ENCODE measurements around the gene ABCB1.
A peak's percentile ranks its signal among the peaks of the same experiment; 100 is the strongest.
"Not testable (repeated sequence)": the region's sequence is repeated elsewhere in the genome, so short reads cannot be mapped to it uniquely, and the experiment has no call there.

ABCB1 gene

GRCh38 chr7:87574630-87575029, 26.1 kb downstream of the ABCB1 start:
- DNase-seq = no peak

- not testable (repeated sequence) for DNase-seq
These were observed 28.2 kb downstream of the ABCB1 start for GRCh38 chr7:87572513-87572912.

DNA sequence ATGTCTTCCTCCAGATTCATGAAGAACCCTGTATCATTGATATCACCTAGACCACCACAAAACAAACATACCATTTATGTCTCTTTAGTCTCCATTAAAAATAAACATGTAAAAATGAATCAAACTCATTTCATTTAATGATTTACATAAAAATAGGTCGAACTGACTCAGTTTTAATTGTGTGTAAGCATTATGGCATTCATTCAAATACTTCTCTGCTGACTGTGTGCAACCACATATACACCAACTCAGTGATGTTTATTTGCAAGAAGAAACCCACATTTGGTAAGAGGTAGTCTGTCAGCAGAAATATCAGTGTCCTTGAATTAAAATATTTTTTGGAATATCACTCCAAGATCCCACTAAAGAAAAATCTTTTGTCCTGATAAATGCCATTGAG, 30.5 kb downstream of the ABCB1 start:
- no peak for DNase-seq

- DNase-seq = no peak
These were observed 33.6 kb downstream of the ABCB1 start for GRCh38 chr7:87567052-87567451.

- DNase-seq = no peak
These were observed 34.3 kb downstream of the ABCB1 start for GRCh38 chr7:87566311-87566900.

- no peak for DNase-seq
These were observed 34.8 kb downstream of the ABCB1 start for GRCh38 chr7:87565877-87566276.

DNA sequence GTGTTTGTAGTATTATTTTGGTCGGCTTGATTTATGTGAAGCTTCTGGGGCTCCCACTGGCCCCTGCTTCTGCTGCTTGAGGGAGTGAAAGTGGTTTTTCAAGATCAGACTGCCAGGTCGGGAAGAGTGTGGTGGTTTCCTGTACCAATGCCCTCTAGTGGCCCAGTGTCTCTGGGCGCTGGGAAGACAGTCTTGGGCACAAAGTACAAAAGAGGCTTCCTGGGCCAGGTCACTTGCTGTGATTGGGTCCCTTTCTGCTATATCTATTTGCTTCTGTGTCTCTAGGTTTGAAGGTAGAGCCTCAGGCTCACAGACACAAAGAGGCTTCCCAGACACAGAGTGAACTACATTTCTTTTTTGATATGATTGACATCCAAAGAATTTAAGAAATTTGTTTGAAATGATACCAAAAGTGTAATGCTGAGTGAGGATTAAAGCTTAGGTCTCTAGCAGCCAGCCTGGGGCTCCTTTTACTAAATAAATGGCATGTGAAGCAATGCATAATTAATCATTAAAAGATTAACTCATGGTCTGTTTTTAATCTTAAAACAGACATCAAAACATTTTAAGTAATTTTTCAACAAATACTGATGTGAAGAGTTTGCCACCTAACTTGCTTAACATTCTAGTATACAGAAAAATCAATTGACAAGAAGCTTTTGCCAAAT, 36.3 kb downstream of the ABCB1 start:
- peak; percentile 10 for DNase-seq

DNA sequence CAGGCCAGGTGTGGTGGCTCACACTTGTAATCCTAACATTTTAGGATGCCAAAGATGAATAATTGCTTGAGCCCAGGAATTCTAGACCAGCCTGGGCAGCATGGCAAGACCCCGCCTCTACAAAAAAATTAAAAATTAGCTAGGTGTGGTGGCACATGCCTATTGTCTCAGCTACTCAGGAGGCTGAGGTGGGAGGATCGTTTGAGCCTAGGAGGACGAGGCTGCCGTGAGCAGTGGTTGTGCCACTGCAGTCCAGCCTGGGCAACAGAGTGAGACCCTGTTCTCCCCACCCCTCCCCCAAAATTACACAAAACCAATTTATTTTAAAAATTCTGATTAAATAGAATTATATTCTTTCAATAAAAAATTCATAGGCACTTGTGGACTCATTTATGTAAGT, 39.0 kb downstream of the ABCB1 start:
- no peak for DNase-seq

DNA sequence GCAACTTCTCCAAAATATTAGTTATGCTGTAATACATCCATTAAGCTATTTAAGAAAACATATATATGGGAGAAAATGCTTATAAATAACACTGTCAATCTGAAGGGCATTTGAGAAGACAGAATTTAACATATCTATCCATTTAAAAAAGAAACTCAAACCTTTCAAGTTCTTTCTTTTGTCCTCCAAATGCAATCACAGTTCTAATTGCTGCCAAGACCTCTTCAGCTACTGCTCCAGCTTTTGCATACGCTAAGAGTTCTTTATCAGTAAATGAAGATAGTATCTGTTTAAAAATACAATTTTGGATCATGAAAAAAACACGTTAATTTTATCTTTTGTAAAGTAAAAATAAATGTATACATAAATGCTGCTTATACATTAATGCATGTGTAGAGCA, 39.6 kb downstream of the ABCB1 start:
- DNase-seq = no peak

DNA sequence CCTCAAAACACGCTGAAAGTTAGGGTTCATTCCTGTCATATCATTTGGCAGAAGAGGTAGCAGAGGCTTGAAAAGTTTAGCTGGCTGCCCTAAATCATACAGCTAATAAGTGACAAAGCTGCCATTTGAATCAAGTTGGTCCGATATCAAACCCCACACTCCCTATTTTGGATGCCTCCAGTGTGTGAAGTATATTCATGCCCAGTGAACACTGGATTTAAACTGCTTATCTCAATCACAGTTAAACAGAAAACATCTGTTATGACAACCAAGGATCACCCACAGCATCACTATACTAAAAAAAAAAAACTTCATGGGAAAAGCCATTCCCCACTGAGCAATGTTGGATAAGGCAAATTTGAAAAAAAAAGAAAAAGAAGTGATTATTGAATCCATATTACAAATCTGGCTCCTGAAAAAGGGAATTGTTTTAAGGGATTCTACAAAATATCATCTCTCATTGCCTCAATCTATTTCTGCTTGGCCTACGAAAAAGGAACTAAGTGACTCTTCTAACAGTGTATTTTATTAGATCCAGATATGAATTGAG, 48.3 kb downstream of the ABCB1 start:
- no peak for DNase-seq

DNA sequence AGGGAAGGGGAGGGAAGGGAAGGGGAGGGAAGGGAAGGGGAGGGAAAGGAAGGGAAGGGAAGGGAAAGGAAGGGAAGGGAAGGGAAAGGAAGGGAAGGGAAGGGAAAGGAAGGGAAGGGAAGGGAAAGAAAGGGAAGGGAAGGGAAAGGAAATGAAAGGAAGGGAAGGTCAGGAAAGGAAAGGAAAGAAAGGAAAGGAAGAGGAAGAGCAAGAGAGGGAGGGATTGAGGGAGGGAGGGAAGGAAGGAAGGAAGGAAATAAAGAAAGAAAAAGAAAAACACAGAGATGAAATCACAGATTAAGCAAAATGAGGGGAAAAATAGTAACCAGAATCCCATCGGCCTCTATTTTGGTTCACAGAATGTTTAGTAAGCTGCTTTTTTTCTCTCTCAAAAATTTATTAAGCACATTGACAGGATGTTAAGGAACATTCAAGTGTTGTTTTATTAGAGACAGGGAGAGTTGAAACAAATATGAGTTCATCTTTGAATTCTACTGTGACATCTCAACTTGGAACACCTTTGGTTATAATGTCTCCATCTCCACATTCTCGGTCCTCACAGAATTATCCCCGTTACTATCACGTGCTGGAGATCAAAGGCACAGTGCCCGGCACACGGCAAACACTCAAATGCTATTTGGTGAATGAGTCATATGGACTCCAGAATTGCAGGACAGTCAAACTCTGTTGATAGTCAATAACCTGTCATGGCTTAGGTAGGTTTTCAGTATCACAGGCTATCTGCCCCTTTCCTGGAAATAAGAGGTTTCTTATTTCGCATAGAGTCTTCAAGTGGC, 52.4 kb downstream of the ABCB1 start:
- DNase-seq = no peak

- no peak for DNase-seq
These were observed 54.9 kb downstream of the ABCB1 start for GRCh38 chr7:87545760-87546159.

DNA sequence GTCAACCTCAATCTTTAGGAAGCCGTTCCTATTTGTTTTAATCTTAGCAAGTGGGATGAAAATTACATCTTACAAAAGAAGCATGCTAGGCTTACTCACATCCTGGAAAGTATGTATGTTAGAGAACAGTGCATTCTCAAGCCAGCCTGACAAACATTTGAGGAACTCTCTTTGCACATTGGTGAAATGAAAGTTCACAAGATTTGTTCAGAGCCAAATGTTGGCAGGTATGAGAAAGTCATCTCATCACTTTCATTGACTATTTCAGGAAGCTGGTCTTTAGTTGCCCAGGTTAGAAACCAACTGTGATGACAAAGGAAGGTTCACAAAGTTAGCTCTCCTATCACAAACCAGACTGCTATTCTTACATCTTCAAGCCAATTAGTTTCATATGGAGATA, 57.1 kb downstream of the ABCB1 start:
- DNase-seq = no peak

DNA sequence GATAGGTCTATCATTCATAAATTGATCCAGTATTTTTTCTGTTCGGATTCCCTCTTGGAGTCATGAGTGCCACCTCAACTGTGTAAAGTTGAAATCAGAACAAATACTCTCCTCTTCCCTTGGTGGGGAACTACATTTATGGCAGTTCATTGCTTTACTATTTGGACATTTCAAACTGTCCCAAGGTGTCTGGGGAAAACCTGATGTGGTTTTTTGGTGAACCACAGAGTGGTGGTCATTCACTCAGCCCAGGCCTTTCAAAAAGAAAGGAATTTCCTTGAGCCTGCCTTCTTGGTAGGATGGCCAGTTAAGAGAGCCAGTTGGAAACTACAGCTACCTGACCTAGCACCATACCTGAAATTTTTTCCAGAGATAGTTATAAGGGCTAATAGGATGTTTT, 59.0 kb downstream of the ABCB1 start:
- DNase-seq = no peak

DNA sequence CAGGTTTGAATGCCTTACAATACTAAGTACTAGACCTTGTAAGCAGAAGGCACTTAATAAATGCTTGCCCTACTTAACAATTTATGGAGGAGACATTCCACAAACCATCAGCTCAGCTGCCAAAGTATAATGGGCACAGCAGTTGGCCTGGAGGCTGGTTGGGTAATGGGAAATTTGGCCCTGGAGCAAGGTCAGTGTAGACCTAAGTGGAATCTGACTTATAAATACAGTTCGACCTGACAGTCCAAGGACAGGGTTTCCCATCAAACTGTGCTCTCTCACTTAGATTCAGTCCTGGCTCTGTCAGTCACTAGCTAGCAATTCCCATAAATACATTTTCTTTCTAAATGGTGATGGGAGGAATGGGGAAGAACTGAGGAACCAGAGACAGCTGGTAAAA, 62.6 kb downstream of the ABCB1 start:
- no peak for DNase-seq

- no peak for DNase-seq
These were observed 66.6 kb downstream of the ABCB1 start for GRCh38 chr7:87534072-87534471.

GRCh38 chr7:87530126-87530525, 70.6 kb downstream of the ABCB1 start:
- no peak for DNase-seq

DNA sequence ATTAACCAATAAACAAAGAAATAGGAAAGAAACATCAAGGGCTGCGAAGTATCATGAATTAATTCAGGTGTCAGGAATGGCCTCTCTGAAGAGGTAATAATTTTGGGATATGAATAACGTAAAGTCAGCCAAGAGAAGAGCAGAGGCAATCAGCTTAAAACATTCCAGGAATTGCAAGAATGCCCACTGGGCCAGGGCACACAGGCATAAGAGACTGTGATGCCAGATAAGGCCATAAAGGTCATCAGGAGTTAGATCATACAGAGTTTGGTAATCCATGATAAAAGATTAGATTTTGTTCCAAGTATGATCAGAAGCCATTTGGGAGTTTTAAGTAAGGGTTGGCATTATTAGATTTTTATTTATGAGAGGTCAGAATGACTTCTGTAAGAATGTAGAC, 72.0 kb downstream of the ABCB1 start:
- DNase-seq = no peak

GRCh38 chr7:87518735-87519134, 81.9 kb downstream of the ABCB1 start:
- no peak for DNase-seq

DNA sequence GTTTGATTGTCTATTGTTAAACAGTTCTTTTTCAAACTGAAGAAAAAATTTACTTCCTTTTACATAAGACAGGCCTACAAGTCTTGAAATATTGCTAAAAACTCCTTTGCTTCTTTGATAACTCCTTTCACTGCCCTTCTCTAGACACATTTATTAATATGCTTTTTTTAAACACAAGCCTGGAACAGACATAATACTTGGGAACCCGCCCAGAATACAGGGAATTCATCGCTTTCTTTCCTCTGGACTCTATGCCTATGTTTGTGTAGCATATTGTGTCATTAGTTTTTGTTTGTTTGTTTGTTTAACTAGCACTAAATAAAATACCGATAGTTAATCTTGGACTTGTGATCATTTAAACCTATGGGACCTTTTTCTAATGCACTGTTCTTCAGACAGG, 82.8 kb downstream of the ABCB1 start:
- DNase-seq = no peak

DNA sequence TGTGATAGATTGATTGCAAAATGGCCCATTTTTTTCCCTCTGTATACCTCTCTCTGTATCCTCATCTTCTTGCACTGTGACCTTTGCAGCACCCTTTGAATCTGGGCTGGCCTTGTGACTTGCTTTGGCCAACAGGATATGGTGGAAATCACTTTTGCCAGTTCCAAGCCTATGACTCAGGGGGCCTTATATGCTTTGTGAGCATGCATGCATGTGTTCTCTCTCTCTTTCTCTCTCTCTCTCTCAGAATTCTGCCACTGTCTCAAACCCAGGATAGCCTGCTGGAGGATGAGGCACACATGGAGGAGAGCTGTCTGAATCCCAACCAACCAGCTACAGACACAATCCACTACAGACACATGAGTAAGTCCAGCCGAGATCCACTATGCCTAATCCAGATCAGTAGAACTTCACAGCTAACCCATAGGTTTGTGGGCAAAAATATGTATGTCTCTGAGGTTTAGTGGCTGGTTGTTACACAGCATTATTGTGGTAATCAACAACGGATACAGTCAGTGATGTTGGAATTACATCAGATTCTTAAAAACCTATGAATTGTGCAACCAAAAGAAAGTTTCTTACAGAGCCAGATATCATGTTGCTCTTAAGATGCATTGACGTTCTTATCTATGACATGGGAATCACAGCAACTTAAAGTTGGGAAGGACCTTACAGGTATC, 83.4 kb downstream of the ABCB1 start:
- DNase-seq = no peak

- DNase-seq = no peak
These were observed 86.8 kb downstream of the ABCB1 start for GRCh38 chr7:87513735-87514335.

DNA sequence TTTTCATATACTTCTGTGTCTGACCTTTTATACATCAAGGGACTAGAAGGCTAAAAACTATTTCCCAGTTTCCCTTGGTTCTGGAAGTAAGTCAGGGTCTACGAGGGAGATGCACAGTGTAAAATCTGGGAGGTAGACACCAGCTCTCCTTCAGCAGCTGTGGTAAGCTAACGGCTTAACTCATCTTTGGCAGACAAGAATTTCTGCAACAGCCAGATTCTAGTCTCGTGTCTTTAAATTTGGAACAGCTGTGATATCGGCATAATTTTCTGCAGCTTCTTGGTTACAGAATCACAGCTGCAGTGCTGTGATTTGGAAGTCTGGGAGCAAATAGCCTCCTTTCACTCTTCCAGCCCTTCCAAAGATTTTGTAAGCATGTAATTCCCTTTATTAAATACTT, 87.8 kb downstream of the ABCB1 start:
- no peak for DNase-seq

Data from activated gamma-delta T cell treated with Interleukin-2 at 50 U/mL for 16 hours (primary cell).